Measurements from ENCODE around the gene RBMS3. TPM values are rescaled to one million over a fixed set of nuclear protein-coding genes. Genes with fewer than 3 reads are reported as not detected.

The RBMS3 gene
- total RNA-seq, 2 donors from 2014 or later = 31.7 to 45.1 TPM

DNA sequence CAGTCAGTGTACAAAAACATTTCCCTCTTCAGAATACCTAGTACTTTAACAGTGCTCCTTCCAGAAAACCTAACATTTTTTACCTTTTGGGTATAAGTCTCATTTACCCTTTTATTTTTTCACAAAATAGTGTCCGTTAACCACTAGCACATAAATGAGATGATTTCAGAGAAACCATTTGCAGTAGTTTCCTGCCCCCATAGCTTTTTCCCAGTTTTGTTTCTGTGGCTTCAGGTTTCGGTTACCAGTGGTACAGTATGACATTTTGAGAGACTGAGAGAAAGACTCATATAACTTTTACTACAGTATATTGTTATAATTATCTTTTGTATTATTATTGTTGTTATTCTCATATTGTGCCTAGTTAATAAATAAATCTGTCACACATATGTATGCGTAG is 6.2 kb upstream of the RBMS3 start:
- intact Hi-C loops (cut with DNase I) = no loop called here

DNA sequence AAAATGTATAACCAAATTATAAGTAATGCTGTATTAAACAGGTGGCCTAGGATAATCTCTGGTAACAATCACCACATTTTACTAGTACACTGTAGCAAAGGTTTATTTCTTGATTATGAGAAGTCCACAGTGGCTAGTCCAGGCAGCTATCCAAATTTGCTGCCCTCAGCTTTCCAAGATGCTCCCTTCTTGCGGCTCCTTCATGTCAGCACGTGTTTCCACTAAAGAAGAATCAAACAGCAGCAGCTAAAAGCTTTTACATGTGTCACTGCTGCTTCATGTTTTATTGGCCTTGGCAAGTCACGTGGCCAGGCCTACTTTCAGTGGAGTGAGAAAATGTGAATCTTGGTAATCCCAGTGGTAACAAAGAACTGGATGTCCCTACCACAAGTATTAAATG is 5.6 kb upstream of the RBMS3 start:
- 17% methylated on average over 3 of the region's 3 CpGs for WGBS
- TF ChIP-seq POLR2A (IDR thresholded peaks at IDR 0.05) (no peak), POLR2AphosphoS5 (IDR thresholded peaks at IDR 0.05) (no peak)
- TF ChIP-seq, protein P1, sequence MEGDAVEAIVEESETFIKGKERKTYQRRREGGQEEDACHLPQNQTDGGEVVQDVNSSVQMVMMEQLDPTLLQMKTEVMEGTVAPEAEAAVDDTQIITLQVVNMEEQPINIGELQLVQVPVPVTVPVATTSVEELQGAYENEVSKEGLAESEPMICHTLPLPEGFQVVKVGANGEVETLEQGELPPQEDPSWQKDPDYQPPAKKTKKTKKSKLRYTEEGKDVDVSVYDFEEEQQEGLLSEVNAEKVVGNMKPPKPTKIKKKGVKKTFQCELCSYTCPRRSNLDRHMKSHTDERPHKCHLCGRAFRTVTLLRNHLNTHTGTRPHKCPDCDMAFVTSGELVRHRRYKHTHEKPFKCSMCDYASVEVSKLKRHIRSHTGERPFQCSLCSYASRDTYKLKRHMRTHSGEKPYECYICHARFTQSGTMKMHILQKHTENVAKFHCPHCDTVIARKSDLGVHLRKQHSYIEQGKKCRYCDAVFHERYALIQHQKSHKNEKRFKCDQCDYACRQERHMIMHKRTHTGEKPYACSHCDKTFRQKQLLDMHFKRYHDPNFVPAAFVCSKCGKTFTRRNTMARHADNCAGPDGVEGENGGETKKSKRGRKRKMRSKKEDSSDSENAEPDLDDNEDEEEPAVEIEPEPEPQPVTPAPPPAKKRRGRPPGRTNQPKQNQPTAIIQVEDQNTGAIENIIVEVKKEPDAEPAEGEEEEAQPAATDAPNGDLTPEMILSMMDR (IDR thresholded peaks at IDR 0.05) = no peak
- no peaks in the 10 kb centered on the region for H3K36me3 ChIP-seq
- no peaks in the 10 kb centered on the region for H3K4me1 ChIP-seq (replicated peaks)
- H3K27ac ChIP-seq = no peak overlapping the region
- intact Hi-C loops (cut with DNase I) = no loop called here
- H3K9me3 ChIP-seq = no peaks in the 10 kb centered on the region
- H3K27me3 ChIP-seq (replicated peaks; ENCODE audit: insufficient read depth) = no peaks in the 10 kb centered on the region
- no peak overlapping the region for H3K4me3 ChIP-seq
- DNase-seq (ENCODE audit: low spot score) = no peak

More for the DNA sequence above, 6.2 kb upstream of the RBMS3 start:
- H3K4me3 ChIP-seq = no peak overlapping the region
- H3K27ac ChIP-seq = no peak overlapping the region
- no peak for DNase-seq (ENCODE audit: low spot score)
- no peaks in the 10 kb centered on the region for H3K27me3 ChIP-seq (replicated peaks; ENCODE audit: insufficient read depth)
- no peaks in the 10 kb centered on the region for H3K36me3 ChIP-seq
- no peak for TF ChIP-seq POLR2A (IDR thresholded peaks at IDR 0.05)
- TF ChIP-seq POLR2AphosphoS5 (IDR thresholded peaks at IDR 0.05) = no peak
- TF ChIP-seq, protein P1 (IDR thresholded peaks at IDR 0.05) = no peak
- H3K9me3 ChIP-seq = no peaks in the 10 kb centered on the region
- H3K4me1 ChIP-seq (replicated peaks) = no peaks in the 10 kb centered on the region
- 94% methylated on average over 3 of the region's 3 CpGs for WGBS

DNA sequence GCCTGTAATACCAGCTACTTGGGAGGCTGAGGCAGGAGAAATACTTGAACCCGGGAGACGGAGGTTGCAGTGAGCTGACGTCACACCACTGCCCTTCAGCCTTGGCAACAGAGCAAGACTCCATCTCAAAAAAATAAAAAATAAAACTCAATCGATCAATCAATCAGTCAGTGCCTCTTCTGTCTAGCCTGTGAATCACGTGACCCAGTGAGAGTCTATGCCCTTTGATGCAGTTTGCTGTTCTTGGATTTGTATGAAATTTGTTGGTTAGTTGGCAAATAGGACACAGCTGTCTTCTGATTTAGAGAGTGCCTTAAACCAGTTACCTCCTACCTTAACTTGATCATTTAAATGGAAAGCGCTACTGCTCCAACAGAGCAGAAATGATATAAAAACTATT is 3.6 kb upstream of the RBMS3 start:
- WGBS = 95% methylated on average over 6 of the region's 6 CpGs
- H3K27ac ChIP-seq = no peak overlapping the region
- intact Hi-C loops (cut with DNase I) = no loop called here

DNA sequence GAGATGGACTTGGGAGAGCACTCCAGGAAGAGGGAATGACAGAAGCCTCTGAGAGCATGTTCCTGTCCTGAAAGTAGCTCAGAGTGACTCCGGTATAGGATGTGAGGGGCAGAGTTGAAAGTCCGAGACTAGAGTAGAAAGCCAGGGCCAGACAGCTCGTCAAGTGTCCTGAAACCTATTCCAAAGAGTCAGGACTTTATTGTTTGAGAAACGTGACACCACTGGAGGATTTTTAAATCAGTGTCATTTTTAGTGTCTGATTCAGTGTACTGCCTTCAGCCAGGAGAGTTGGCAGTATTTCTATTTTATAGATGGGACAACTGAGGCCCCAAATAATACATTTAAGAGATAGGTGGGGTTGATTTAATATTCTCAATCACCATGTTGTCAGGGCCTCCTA is 1.6 kb upstream of the RBMS3 start:
- no peak overlapping the region for H3K27ac ChIP-seq
- intact Hi-C loops (cut with DNase I) = no loop called here
- no peaks in the 10 kb centered on the region for H3K27me3 ChIP-seq (replicated peaks; ENCODE audit: insufficient read depth)
- TF ChIP-seq, protein P1 (IDR thresholded peaks at IDR 0.05) = no peak
- TF ChIP-seq POLR2AphosphoS5 (IDR thresholded peaks at IDR 0.05) (no peak), POLR2A (IDR thresholded peaks at IDR 0.05) (no peak)
- H3K9me3 ChIP-seq = no peaks in the 10 kb centered on the region
- WGBS = 55% methylated on average over 4 of the region's 4 CpGs
- no peak for DNase-seq (ENCODE audit: low spot score)
- no peaks in the 10 kb centered on the region for H3K36me3 ChIP-seq
- H3K4me3 ChIP-seq = no peak overlapping the region
- H3K4me1 ChIP-seq (replicated peaks) = no peaks in the 10 kb centered on the region

More for the DNA sequence above, 3.6 kb upstream of the RBMS3 start:
- Histone ChIP-seq H3K9me3 (no peaks in the 10 kb centered on the region), H3K4me1 (replicated peaks) (no peaks in the 10 kb centered on the region), H3K27me3 (replicated peaks; ENCODE audit: insufficient read depth) (no peaks in the 10 kb centered on the region), H3K4me3 (no peak overlapping the region), H3K36me3 (no peaks in the 10 kb centered on the region)
- DNase-seq (ENCODE audit: low spot score) = no peak
- TF ChIP-seq POLR2AphosphoS5 (IDR thresholded peaks at IDR 0.05) (no peak), POLR2A (IDR thresholded peaks at IDR 0.05) (no peak)
- TF ChIP-seq, protein P1 (IDR thresholded peaks at IDR 0.05) = no peak

DNA sequence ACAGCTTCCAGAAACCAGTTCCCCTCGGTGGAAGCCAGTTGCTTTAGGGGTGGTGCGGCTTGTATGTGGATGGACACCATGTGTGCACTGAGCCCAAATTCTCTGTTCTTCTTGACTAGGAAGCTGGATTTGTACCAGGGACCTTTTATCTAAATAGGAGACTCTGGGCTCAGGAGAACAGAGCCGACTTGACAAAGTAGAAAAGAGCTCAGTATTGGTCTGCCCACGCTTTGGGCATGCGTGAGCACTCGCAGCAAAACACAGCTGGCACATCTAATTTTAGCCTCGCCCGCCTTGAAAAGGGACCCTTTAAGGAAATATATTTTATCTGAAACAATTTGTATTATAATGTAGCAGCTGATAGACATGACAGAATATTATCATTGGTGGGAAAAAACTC is 1.1 kb upstream of the RBMS3 start:
- WGBS = 68% methylated on average over 8 of the region's 8 CpGs
- Histone ChIP-seq H3K27ac (no peak overlapping the region), H3K9me3 (no peaks in the 10 kb centered on the region), H3K36me3 (no peaks in the 10 kb centered on the region), H3K4me1 (replicated peaks) (no peaks in the 10 kb centered on the region), H3K27me3 (replicated peaks; ENCODE audit: insufficient read depth) (no peaks in the 10 kb centered on the region), H3K4me3 (no peak overlapping the region)
- TF ChIP-seq, protein P1 (IDR thresholded peaks at IDR 0.05) = no peak
- no peak for TF ChIP-seq POLR2AphosphoS5 (IDR thresholded peaks at IDR 0.05)
- TF ChIP-seq POLR2A (IDR thresholded peaks at IDR 0.05) = no peak
- DNase-seq (ENCODE audit: low spot score) = no peak
- intact Hi-C loops (cut with DNase I) = loop anchor here (5.0 to 10.0 kb wide), 6 partner anchors 37 to 365 kb away; no protein-coding TSS in a partner anchor
